Measurements from ENCODE around the gene CYP3A5.
"Not testable (repeated sequence)": the region's sequence is repeated elsewhere in the genome, so short reads cannot be mapped to it uniquely, and the experiment has no call there.

DNA sequence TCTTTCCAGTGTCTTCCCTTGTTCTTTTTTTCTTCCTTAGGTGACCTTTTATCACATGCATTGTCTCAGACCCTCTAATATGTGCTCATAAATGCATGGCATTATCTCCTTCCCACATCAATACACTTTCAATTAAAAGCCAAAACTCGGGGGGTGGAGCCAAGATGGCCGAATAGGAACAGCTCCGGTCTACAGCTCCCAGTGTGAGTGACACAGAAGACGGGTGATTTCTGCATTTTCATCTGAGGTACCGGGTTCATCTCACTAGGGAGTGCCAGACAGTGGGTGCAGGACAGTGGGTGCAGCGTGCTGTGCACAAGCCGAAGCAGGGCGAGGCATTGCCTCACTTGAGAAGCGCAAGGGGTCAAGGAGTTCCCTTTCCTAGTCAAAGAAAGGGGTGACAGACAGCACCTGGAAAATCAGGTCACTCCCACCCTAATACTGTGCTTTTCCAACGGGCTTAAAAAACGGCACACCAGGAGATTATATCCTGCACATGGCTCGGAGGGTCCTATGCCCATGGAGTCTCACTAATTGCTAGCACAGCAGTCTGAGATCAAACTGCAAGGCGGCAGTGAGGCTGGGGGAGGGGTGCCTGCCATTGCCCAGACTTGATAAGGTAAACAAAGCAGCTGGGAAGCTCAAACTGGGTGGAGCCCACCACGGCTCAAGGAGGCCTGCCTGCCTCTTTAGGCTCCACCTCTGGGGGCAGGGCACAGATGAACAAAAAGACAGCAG is 6.2 kb upstream of the CYP3A5 start:
- not testable (repeated sequence) for TF ChIP-seq EZH2 (IDR thresholded peaks at IDR 0.05); POLR2AphosphoS5 (IDR thresholded peaks at IDR 0.05; ENCODE audit: borderline replicate concordance, low read depth, low read length); FOXP2 (optimal IDR thresholded peaks at IDR 0.05; ENCODE audit: control extremely low read depth, extremely low read length, insufficient read depth)

All from SK-N-MC (cell line).